Measurements from ENCODE around the gene GINM1. TPM values are rescaled to one million over a fixed set of nuclear protein-coding genes. Genes with fewer than 3 reads are reported as not detected.

Gene GINM1
- total RNA-seq, 1 donor from 2014 or later: 36.1 TPM

- Histone ChIP-seq H3K4me3 (no peak overlapping the region), H3K36me3 (peaks cover 0 to 5% of the 10 kb centered on the region in 2 donors), H3K9me3 (no peaks in the 10 kb centered on the region), H3K27ac (no peak overlapping the region), H3K27me3 (no peaks in the 10 kb centered on the region), H3K4me1 (no peaks in the 10 kb centered on the region)
- no peak for DNase-seq (ENCODE audit: extremely low spot score in 2 of 2)
- intact Hi-C loops (cut with DNase I): no loop called here
- no peak for TF ChIP-seq CTCF (IDR thresholded peaks at IDR 0.05)
- TF ChIP-seq POLR2A (IDR thresholded peaks at IDR 0.05): no peak
- TF ChIP-seq POLR2AphosphoS5 (IDR thresholded peaks at IDR 0.05; ENCODE audit: insufficient read depth in 1 of 2, low read depth in 1 of 2): no peak
These were observed 69.9 kb downstream of the GINM1 start for GRCh38 chr6:149636124-149636523.

Small RNA genes within 50 kb of the gene (small RNA-seq; reads per million reads assigned to genes)
- gene RF00019 (not detected), gene RF00410 (not detected), gene RNU7-3P (not detected)

Other genes starting within 250 kb of the GINM1 start
- gene TAB2, start 248.7 kb upstream of the GINM1 start, total RNA-seq: 80.5 TPM
- gene SUMO4, start 166.1 kb upstream of the GINM1 start, total RNA-seq: 3.9 TPM
- gene ZC3H12D, start 81.4 kb upstream of the GINM1 start, total RNA-seq: 2.2 TPM
- 20.1 TPM for gene PPIL4, start 20.3 kb upstream of the GINM1 start, total RNA-seq
- 18.7 TPM for gene KATNA1, start 82.3 kb downstream of the GINM1 start, total RNA-seq
- 28.0 TPM for gene LATS1, start 151.7 kb downstream of the GINM1 start, total RNA-seq
- gene NUP43, start 180.2 kb downstream of the GINM1 start, total RNA-seq: 25.0 TPM
- 105 TPM for gene PCMT1, start 183.4 kb downstream of the GINM1 start, total RNA-seq

Data from vagina (tissue), 2 donors.